GM21526 (cell line): ENCODE data around the gene FRG2.
A peak's percentile ranks its signal among the peaks of the same experiment; 100 is the strongest.
"Not testable (repeated sequence)": the region's sequence is repeated elsewhere in the genome, so short reads cannot be mapped to it uniquely, and the experiment has no call there.

ENCODE experiments used
- ATAC-seq: cut with Tn5 transposase; IDR thresholded peaks from one replicate; pipeline ENCODE4 v1.9.1; 2021; ENCODE audit warnings: moderate library complexity; ENCODE audit not compliant: unreplicated experiment, low FRiP score

Gene FRG2

DNA sequence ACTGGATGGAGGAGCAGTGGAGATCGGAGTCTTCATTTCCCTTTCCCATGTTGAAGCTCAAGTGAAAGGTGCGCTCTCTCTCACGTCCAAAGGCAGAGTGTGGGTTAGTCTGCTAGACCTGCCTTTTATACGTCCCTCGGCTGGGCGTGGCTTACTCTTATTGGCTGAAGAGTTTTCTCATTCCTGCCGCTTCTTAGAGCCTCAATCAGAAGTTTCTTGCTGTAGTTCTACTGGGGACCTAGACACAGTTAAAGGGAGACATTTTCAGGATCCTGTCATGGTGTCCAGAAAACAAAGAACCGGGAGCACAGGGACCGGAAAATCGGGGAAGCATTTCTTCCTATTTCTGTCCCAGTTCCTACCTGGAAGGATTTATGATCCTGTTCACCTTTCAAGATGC is at the start of gene FRG2:
FRG2 (minus strand) TSS at position 101 of the 400 bp plus-strand sequence; CDS start at position 49, 52 bp downstream.
- not testable (repeated sequence) for ATAC-seq

DNA sequence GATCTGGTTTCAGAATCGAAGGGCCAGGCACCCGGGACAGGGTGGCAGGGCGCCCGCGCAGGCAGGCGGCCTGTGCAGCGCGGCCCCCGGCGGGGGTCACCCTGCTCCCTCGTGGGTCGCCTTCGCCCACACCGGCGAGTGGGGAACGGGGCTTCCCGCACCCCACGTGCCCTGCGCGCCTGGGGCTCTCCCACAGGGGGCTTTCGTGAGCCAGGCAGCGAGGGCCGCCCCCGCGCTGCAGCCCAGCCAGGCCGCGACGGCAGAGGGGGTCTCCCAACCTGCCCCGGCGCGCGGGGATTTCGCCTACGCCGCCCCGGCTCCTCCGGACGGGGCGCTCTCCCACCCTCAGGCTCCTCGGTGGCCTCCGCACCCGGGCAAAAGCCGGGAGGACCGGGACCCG is 41.3 kb upstream of the FRG2 start:
- not testable (repeated sequence) for ATAC-seq

DNA sequence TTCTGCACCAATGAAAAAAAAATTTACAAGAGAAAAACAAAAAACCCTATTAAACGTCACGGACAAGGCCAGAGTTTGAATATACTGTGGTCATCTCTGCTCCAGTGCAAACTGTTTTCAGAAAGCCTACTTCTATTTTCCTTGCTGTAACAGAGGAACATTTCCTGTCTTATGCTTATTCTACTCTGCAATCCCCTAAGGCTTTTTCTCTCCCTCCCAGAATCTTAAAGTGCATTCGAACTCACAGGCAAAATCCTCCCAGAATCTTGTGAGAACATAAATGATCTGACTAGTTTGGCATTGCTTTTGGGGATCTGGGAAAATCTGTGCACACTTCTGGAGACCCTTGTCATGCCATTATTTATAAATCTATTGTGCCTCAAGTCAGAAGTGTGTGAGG is 37.7 kb upstream of the FRG2 start:
- ATAC-seq = not testable (repeated sequence)

DNA sequence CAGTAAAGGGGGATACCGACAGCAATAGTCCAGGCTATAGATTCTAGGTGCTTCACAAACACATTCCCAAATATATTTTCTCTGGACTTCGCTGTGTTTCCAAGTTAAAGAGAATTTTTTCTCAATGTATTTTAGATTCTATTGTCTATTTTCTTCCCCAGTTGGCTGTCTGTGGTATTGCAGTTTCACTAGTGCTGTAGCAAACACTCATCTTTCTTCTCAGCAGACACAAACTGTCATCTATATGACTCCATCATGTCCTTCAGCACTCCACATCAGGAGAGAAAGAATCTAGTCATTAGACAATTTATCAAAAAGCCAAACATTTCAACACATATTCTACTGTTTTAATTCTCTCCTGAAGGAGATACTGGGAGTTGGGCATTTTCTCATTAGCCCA is 37.3 kb upstream of the FRG2 start, which contains the start of gene DBET:
DBET (plus strand) TSS at position 161 of the 400 bp plus-strand sequence.
- peak; percentile 87 for ATAC-seq

DNA sequence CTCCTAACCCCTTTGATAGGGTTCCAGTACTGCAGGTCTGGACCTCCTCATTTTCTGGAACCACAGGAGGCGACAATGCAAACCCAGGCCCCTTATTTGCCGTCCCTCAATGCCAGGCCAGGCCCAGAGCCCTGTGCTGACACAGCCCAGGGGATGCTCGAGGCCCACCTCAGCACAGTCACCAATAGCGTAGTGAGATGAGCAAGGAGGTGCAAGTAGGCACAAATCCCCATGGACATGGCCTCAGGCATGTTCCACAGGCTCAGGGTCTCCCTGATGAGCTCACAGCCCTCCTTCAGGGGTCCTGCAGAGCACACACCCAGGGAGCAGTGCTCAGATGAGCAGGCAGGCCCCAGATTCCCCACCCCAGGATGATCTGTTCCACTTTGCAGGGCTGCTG is 31.9 kb upstream of the FRG2 start:
- ATAC-seq = not testable (repeated sequence)

DNA sequence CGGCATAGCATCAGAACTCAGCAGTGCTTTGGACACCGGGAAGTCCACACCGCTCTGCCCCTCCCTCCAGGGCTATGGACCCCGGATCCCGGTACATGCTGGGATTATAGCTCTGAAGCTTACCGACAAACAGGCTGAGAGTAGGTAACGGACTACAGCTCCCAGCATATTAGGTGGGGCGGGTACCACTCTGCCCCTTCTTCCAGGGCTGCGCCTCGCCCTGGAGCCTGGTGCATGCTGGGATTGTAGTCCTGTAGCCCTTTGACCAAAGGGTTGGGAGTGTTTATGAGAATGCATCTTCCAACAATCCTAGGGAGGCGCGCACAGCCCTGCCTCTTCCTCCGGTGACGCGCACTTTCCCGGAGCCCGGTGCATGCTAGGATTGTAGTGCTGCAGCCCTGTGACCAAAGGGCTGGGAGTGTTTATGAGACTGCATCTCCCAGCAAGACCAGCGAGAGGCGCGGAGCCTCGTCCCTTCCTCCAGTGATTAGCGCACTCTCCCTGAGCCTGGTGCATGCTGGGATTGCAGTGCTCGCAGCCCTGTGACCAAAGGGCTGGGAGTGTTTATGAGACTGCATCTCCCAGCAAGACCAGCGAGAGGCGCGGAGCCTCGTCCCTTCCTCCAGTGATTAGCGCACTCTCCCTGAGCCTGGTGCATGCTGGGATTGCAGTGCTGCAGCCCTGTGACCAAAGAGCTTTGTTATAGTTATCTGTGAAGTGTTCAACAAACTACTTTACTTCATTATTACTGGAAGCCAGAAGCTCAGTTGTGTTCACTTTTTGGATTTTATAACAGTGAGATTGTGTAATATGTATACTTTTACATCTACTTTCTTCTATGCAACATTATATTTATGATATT is 22.6 kb upstream of the FRG2 start:
- ATAC-seq = not testable (repeated sequence)

DNA sequence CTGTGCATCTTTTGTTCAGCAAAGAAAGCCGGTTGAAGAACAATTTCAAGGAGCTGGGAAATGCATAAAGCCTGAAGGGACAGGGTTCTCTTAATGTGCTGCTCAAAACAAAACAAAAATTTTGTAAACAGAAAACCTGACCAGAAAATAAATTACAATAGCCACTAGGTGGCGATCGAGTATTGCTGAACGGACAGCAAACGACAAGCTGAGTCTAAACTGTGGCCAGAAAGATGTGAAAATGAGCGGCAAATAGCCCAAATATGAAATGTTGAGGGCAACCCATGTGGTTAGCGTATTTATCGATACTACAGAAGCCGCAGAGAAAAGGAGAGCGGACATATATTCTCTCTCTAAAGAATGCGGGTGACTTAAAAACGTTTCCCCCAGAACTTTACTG is 20.6 kb upstream of the FRG2 start:
- ATAC-seq = not testable (repeated sequence)

DNA sequence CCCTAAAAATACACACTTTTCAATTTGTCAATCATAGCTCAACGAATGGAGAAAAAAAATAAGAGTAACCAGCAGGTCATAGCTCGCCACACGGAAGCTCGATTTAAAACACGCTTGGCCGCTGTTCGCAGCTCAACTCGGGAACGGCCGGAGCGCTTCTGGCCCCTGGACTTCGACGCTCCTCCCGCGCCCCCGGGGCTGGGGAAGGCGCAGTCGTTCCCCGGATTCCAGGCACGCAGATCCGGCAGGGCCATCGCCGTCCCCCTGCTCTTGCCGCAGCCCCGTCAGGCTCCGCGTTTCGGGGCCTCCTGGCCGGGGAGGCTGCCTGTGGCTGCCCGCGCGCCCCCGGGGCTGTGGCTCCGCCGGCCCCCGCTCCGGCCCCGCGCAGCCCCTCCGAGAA is 13.8 kb upstream of the FRG2 start:
- not testable (repeated sequence) for ATAC-seq

DNA sequence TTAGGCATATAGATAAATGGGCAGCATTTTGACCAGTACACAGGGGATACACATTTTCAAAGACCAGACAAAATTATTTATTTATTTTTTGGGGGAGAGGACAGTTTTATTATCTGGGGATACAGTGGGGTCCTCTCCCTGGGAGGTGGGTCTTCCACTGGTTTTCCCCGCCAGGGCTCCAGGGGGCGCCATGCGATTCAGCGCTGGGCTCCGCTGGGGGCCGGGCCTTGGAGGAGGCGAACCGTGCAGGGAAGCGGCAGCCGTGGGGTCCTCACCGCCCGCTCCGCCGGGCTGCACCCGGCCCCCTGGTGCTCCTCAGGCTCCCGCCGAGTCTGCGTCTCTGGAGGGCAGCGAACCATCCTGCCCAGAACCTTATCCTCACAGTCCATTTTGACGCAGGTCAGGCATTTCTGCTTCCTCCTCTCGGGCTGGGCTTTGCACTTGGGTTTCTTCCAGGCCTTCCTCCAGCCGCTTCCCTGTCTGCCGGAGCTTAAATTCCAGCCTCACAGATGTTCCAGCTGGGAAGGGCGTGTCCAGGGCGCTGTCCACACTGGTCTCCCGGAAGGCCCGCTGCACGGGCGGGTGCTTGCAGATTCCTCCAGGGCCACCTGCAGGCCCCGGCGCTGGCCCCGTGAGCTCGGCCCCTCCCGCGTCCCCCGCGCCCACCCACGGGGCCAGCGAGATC is 10.8 kb upstream of the FRG2 start:
- peak; percentile 52 for ATAC-seq

DNA sequence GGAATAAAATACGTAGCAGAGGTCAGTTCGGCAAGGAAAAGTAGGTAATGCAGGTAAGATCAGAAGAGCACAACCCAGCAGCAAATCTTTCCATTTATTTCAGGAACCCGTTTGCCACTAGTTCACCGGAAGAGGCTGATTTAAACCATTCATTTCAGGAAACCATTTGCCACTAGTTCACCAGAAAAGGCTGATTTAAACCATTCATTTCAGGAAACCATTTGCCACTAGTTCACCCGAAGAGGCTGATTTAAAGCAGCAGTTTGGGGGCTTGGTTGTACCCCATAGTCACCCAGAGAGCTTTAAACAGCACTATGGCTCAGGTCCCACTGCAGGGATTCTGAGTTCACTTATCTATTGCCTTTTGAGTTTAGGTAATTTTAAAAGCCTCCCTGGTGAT is 4.2 kb upstream of the FRG2 start:
- ATAC-seq = not testable (repeated sequence)

DNA sequence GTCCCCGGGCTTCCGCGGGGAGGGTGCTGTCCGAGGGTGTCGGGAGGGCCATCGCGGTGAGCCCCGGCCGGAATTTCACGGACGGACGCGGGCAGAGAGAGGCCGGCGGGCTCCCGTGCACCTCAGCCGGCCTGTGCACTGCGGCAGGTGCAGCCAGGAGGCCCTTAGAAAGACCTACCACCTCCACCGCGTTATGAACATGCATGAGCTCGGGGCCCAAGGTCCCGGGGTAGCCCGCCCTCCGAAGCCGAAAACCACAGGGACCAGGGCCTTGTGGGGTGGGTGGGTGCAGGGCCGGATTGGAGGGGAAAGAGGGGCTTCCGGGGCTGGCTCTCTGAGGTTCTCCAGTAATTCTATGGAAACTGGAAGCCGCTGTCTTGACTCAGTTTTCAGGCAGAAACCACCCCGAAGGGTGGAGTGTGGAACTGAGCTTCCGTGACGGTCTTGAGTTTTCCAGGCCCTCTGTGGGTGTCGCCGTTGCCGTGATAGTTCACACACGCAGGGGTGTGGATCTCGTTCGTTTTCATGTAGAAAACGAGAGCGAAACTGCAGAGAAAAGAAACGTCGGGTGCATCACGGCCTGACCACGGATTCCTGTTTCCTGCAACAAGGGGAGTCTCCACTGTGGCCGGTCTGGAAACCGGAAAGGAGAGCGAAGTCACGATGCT is 4.3 kb downstream of the FRG2 start:
- peak; percentile 40 for ATAC-seq

DNA sequence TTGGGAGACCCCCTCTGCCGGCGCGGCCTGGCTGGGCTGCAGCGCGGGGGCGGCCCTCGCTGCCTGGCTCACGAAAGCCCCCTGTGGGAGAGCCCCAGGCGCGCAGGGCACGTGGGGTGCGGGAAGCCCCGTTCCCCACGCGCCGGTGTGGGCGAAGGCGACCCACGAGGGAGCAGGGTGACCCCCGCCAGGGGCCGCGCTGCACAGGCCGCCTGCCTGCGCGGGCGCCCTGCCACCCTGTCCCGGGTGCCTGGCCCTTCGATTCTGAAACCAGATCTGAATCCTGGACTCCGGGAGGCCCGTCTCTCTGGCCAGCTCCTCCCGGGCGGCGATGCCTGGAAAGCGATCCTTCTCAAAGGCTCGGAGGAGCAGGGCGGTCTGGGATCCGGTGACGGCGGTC is 5.1 kb downstream of the FRG2 start:
- ATAC-seq = not testable (repeated sequence)

DNA sequence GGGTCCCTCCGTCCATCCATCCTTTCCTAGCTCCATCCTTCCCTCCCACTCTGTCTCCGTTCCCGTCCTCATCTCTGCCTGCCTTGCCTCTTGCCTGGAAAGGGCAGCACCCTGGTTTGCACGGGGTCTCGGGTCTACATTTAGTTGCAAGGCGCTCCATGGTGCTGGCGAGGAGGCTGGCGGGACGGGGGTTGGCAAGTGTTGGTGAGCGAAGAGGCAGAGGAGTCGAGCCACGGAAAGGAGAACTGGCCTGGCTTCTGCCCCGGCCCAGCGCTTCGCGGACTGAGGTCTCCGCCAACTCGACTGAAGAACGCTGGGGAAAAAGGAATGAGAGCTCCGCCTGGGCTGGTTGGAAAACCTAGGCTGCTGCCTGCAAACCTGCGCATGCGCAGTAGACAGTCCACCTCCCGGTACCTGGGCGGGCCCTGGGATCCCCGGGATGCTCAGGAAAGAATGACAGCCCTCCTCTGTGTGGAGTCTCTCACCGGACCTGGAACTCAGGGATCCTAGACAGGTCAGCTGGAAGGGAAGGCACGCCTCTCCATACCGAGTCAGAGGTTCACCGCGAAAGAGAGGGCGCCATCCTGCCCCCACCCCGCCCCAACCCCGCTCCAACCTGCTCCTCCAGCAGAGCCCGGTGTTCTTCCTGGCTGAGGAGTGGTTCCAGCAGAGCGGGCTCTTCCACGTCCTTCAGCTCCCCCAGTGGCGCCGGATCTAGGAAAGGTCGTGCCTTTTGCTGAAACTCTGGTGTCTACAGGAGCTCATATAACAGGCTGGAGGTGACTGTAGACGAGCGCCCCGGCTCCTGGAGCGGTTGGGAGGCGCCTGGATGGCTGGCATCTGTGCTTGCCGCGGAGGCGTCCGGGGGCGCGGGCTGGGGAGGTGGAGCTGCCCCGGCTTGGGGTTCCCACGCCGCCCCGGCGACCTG is 6.0 kb downstream of the FRG2 start:
- no peak for ATAC-seq

DNA sequence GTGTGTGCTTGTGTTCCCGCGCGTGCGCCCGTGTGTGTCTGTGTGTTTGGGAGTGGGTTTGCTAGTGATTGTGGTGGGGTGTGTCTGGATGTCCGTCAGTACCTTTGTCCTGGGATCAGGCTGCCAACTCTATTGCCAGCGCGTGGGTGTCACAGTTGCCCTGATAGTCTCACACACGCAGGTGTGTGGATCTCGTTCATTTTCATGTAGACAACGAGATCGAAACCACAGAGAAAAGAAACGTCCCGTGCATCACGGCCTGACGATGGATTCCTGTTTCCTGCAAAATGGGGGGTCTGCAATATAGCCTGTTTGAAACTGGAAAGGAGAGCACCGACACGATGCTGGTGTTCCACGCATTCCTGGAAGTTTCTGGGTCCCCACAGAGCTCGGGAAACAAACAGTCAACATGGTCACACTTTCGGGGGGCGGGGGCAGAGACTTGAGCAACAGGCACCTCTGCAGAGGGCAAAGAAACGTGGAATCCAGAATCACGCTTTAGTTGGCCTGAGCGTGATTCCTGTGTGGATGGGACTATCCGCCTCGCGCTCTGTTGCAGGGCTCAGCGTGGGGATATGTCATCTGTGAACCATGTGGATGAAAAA is 7.1 kb downstream of the FRG2 start:
- not testable (repeated sequence) for ATAC-seq

DNA sequence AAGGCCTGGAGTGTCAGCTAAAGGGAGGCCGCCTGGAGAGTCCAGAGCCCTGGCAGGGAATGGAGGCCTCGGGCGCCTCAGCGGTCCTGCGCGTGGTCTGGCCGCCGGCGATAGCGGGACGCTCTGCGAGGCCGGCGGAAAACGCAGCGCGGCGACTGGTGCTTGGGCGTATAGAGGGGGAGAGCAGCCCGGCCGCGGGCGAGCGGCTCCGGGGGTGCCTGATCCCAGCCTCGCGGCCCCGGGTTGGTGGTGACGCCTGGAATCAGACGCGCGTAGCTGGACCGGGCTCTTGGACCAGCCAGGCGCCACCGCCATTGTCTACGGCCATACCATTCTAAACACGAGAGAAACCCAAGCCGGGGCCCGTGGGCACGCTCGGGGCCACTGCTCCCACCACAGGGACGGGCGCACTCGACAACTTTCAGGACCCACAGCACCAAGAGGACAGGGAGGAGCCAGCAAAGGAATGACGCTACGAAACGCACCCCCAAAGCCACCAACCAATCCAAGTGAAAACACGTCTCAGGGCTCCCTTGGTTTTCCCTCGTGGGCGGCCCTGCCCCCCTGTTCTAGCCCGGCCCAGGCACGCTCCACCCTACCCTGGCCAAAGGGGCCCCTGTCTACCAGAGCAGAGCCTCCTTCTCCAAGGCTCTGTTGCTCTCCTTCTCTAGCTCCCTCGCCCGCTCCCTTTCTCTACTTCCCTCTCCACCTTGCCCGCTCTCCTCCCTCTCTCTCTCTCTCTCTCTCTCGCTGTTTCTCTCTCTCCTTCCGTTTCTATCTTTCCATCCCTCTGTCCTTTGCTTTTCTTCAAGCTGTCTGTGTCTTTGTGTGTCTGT is 7.8 kb downstream of the FRG2 start:
- no peak for ATAC-seq

DNA sequence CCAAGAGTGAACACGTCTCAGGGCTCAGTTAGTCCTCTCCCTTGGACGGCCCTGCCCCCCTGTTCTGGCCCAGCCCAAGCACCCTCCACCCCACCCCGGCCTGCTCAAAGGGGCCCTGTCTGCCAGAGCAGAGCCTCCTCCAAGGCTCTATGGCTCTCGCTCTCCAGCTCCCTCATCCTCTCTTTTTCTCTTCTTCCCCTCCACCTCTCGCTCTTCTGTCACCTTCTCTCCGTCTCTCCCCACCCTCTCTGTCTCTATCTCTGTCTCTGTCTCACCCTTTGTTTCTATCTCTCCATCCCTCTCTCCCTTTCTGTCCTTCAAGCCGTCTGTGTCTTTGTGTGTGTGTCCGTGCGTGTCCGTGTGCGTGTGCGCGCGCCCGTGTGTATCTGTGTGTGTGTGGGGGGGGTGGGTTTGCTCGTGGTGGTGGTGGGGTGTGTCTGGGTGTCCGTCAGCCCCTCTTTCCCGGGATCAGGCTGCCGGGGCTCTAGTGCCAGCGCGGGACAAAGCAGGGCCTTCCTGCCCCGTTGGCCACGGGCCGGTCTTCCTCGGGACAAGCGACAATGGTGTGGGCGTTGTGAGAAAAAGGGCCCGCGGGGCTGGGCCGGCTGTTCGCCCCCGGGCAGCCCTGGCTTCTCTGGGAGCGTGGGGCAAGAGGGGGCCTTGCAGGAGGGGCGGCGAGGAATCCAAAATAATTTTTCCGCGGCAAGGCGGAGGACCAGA is 8.7 kb downstream of the FRG2 start:
- ATAC-seq = no peak

DNA sequence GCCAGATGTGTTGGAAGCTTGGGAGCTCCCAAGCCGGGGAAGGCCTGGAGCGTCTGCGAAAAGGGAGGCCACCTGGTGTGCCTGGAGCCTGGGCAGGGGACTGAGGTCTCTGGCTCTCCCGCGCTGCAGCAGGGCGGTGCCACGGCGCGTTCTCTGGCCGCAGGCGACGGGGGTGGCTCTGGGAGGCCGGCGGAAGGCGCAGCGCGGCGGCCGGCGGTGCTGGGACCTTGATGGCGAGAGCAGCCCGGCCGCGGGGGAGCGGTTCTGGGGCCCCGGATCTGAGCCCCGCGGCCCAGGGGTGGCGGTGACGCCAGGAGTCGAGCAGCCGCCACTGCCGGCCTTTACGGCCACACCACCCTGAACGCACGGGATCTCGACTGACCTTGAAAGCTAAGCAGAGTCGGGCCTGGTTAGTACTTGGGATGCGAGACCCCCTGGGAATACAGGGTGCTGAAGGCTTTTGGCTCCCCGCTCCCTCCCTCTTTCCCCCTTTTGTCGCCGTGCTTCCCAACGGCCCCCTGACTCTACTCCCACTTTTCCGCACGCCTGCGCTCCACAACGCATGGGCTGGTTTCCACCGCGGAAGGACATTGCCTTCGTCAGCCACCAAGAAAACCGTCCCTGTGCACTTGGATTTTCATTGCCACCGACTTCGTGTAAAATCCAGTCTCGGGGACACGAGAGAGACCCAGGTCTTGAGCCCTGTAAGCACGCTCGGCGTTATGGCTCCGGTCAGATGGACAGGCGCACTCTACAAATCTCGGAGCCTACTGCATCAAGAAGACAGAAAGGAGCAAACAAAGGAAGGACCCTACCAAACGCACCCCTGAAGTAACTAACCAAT is 9.5 kb downstream of the FRG2 start:
- no peak for ATAC-seq
